ENCODE results near the gene NME4.

DNA sequence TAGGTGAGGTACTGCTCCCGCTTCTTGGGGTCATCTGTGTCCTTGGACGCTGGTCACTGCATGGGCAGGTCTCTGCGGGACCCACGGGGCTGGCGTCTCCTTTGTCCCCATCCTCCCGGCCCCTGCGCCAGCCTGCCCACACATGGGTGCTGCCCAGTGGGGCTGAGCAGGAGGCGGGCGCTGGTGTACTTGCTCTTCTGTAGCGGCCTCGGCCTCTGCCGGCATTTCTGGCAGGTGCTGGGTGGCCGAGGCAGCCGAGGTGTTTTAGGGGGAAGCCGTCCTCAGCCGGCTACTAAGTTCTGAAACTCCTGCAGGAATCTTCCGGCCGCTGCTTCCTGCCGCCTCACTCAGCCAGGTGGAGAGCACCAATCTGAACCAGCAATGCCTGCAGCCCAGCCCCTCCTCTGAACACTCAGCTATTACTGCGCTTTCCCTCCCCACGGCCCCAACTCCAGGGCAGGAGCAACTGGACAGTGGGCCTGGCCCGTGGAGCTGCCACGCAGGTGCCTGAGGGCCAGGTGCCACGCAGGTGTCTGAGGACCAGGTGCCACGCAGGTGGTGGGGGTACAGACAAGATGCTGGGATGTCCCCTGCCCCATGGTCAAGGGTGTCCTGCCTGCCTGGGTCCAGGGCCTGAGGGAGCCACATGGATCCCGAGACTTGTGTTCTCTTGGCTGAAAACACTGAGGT is 14.7 kb downstream of the NME4 start:
- TF ChIP-seq, protein P1, sequence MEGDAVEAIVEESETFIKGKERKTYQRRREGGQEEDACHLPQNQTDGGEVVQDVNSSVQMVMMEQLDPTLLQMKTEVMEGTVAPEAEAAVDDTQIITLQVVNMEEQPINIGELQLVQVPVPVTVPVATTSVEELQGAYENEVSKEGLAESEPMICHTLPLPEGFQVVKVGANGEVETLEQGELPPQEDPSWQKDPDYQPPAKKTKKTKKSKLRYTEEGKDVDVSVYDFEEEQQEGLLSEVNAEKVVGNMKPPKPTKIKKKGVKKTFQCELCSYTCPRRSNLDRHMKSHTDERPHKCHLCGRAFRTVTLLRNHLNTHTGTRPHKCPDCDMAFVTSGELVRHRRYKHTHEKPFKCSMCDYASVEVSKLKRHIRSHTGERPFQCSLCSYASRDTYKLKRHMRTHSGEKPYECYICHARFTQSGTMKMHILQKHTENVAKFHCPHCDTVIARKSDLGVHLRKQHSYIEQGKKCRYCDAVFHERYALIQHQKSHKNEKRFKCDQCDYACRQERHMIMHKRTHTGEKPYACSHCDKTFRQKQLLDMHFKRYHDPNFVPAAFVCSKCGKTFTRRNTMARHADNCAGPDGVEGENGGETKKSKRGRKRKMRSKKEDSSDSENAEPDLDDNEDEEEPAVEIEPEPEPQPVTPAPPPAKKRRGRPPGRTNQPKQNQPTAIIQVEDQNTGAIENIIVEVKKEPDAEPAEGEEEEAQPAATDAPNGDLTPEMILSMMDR (tag by site-specific recombination; IDR thresholded peaks at IDR 0.05): no peak
- TF ChIP-seq, protein P2, sequence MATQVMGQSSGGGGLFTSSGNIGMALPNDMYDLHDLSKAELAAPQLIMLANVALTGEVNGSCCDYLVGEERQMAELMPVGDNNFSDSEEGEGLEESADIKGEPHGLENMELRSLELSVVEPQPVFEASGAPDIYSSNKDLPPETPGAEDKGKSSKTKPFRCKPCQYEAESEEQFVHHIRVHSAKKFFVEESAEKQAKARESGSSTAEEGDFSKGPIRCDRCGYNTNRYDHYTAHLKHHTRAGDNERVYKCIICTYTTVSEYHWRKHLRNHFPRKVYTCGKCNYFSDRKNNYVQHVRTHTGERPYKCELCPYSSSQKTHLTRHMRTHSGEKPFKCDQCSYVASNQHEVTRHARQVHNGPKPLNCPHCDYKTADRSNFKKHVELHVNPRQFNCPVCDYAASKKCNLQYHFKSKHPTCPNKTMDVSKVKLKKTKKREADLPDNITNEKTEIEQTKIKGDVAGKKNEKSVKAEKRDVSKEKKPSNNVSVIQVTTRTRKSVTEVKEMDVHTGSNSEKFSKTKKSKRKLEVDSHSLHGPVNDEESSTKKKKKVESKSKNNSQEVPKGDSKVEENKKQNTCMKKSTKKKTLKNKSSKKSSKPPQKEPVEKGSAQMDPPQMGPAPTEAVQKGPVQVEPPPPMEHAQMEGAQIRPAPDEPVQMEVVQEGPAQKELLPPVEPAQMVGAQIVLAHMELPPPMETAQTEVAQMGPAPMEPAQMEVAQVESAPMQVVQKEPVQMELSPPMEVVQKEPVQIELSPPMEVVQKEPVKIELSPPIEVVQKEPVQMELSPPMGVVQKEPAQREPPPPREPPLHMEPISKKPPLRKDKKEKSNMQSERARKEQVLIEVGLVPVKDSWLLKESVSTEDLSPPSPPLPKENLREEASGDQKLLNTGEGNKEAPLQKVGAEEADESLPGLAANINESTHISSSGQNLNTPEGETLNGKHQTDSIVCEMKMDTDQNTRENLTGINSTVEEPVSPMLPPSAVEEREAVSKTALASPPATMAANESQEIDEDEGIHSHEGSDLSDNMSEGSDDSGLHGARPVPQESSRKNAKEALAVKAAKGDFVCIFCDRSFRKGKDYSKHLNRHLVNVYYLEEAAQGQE (tag by site-specific recombination; IDR thresholded peaks at IDR 0.05): no peak
- no peak for TF ChIP-seq ZNF548 (tag by site-specific recombination; IDR thresholded peaks at IDR 0.05)
- no peak for TF ChIP-seq ZFHX2 (tag by site-specific recombination; conservative IDR thresholded peaks at IDR 0.05)
- no peak for TF ChIP-seq ZNF677 (tag by site-specific recombination; IDR thresholded peaks at IDR 0.05)
- TF ChIP-seq ZNF350 (tag by site-specific recombination; IDR thresholded peaks at IDR 0.05): no peak
- TF ChIP-seq SETDB1 (IDR thresholded peaks at IDR 0.05; ENCODE audit: insufficient read length, low read length): no peak
